HuH-7.5 (cell line): ENCODE data around the gene RARG.

ENCODE experiments used
- DNase-seq: peaks from one replicate; pipeline ENCODE4 v3.0.0; 2011; ENCODE audit warnings: low spot score

RARG gene

GRCh38 chr12:53244337-53244736 lies 12.3 kb upstream of the RARG start:
- no peak for DNase-seq

- DNase-seq, result no peak
Measured at GRCh38 chr12:53241623-53242412, 9.8 kb upstream of the RARG start.

- no peak for DNase-seq
Measured at GRCh38 chr12:53239643-53240258, 7.7 kb upstream of the RARG start.

GRCh38 chr12:53236443-53237111 lies 4.6 kb upstream of the RARG start:
- DNase-seq, result no peak

- no peak for DNase-seq
Measured at GRCh38 chr12:53235742-53236442, 3.9 kb upstream of the RARG start.

GRCh38 chr12:53235164-53235563 lies 3.2 kb upstream of the RARG start:
- DNase-seq, result no peak

- DNase-seq, result no peak
Measured at GRCh38 chr12:53234271-53234914, 2.4 kb upstream of the RARG start.

GRCh38 chr12:53233671-53234121 lies 1.7 kb upstream of the RARG start:
- no peak for DNase-seq

GRCh38 chr12:53232646-53233461 lies 845 bp upstream of the RARG start:
- DNase-seq, result peak; percentile 62

GRCh38 chr12:53231671-53231920 lies 413 bp downstream of the RARG start:
- no peak for DNase-seq

GRCh38 chr12:53230108-53230845 lies 1.7 kb downstream of the RARG start:
- no peak for DNase-seq

GRCh38 chr12:53229454-53229853 lies 2.6 kb downstream of the RARG start:
- DNase-seq, result no peak

GRCh38 chr12:53227836-53228235 lies 4.2 kb downstream of the RARG start:
- DNase-seq, result no peak

- DNase-seq, result no peak
Measured at GRCh38 chr12:53227341-53227740, 4.7 kb downstream of the RARG start.

- DNase-seq, result no peak
Measured at GRCh38 chr12:53226815-53227214, 5.2 kb downstream of the RARG start.

- DNase-seq, result no peak
Measured at GRCh38 chr12:53225635-53226424, 6.2 kb downstream of the RARG start.

- no peak for DNase-seq
Measured at GRCh38 chr12:53224897-53225634, 6.9 kb downstream of the RARG start.

GRCh38 chr12:53224061-53224896 lies 7.7 kb downstream of the RARG start:
- DNase-seq, result peak; percentile 60
